Fibroblast of skin of left quadriceps (primary cell): ENCODE measurements around the gene ARHGAP23.
"Not testable (repeated sequence)": the region's sequence is repeated elsewhere in the genome, so short reads cannot be mapped to it uniquely, and the experiment has no call there.

Experiments
- DNase-seq, 2 experiments: peaks; one replicate each; pipeline ENCODE4 v3.0.0-alpha.2; 2013; ENCODE audit warnings: low read depth in 2 of 2

Gene ARHGAP23

GRCh38 chr17:38491346-38492066 is 63.2 kb downstream of the ARHGAP23 start:
- not testable (repeated sequence) for DNase-seq

GRCh38 chr17:38492067-38493040 is 64.1 kb downstream of the ARHGAP23 start:
- DNase-seq: peak; percentile 57 to 61

GRCh38 chr17:38494152-38494551 is 65.9 kb downstream of the ARHGAP23 start:
- DNase-seq: not testable (repeated sequence)

DNA sequence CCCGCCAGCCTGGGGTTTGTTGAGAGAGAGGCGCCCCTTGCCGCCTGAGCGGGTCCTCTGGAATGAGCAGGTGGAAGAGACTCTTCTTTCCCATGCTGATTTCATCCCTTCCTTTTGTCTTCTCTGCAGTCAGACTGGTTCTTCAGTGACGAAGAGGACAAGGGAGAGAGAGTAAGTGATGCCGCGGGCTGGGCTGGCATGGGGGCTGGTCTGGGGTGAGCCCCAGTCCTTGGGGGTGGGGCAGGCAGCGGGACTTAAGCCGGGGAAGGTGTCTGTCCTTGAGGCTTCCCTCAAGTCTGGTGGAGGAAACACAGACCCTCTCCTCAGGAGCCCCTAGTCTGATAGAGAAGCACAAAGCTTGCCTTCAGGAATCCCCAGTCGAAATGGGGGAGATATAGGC is 69.4 kb downstream of the ARHGAP23 start:
- DNase-seq: not testable (repeated sequence)

- no peak for DNase-seq
These were observed 70.1 kb downstream of the ARHGAP23 start for GRCh38 chr17:38498353-38498752.

- not testable (repeated sequence) for DNase-seq
These were observed 71.0 kb downstream of the ARHGAP23 start for GRCh38 chr17:38499230-38499629.

DNA sequence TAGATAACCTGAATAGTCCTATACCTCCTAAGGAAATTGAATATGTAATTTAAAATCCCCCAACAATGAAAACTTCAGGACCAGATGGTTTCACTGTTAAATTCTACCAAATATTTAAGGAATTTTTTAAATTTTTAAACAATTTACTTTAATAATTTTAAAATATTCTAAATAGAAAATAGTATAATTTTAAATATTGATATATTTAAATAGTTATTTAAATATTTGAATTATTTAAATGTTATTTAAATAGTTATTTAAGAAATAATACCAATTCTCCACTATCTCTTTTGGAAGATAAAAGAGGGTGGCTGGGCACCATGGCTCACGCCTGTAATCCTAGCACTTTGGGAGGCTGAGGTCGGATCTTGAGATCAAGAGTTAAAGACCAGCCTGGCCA is 73.5 kb downstream of the ARHGAP23 start:
- DNase-seq: not testable (repeated sequence)

DNA sequence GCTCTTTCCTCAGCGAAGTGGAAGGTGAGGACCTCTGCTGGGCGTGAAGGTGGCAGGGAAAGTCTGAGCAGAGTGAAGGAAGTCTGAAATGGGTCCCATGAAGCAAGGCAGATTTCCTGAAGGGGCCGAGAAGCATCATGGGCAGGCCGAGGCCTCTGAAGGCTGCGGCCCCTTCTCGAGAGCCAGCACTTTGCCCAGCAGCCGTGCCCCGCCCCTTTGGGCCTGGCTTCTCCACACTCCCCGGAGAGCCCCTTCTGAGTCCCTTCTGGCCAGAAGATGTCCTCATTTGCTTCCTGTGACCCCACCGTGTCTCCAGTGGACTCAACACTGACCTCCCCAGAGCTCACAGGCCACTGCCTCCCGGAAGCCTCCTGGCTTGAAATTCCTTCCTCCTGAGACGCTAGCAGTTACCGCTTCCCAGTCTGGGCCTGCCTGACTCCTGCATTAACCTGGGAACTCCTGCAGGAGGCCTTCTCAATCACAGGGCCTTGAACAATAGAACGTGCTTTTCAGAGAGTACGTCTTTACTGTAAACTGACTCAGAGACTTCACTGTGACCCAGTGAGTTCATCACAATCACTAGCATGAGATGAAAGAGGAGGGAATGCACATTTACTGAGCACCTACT is 75.1 kb downstream of the ARHGAP23 start:
- DNase-seq: not testable (repeated sequence)

- no peak for DNase-seq
These were observed 76.0 kb downstream of the ARHGAP23 start for GRCh38 chr17:38504216-38504615.

DNA sequence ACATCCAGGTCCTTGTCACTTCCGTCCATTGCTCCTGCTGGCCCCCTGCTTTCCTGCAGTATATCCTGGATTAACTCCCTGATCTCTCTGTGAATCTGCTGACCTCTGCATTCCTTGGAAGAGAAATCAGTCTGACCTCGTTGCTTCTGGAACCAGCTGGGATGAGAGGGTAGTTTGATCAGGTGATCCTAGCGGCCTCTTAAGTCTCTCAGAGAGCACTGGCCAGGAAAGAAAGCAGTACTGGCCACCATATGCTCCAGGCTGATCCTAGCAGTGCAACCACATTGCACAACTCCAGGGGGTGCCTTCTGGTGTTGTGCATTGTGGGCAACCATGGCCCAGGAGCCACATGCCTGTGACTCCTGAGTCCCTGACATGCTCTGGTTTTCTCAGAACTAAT is 79.2 kb downstream of the ARHGAP23 start:
- no peak for DNase-seq

DNA sequence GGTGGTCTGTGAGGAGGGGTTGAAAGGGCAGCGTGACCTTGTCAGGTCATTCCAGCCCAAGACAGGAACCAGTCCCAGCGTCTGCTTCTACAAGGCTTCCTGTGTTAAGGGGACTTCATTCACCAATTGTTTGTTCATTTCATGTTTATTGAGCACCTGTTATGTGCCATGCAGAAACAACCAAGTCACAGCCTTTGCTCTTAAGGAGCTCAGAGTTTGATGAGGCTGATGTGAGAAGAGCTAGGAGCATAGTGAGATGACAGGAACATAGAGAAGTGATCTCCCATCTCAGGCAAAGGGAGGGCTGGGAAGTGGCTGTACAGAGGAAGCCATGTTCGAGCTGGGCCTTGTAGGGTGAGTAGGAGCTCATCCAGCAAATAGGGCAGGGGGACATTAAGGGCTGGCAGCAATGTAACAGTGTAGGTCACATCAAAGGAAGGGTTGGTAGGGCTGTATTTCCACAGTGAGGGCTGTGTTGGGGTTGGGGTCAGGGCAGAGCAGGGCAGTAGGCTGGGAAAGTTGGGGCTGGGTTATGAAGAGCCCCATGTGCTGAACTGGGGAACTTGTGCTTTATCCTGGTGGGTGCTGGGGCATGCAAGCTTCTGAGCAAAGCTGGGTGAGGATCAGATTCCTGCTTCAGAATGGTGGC is 79.8 kb downstream of the ARHGAP23 start:
- DNase-seq: no peak

DNA sequence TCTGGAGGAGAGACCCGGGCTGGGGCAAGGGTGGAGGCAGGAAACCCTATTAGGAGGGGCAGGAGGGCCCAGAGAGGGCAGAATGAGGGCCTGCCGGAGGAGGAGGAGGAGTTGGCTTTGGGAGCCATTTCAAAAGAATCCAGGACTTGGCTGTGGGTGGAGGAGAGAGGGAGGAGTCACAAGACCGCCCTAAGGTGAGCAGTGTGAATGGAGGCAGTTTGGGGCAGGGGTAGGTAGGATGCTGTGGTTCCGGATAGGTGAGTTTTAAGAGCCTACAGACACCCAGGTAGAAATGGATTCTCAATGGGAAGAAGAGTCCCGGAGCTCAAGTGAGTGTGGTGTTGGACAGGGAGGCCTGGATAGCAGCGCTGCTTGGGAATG is 80.3 kb downstream of the ARHGAP23 start:
- no peak for DNase-seq

- DNase-seq: peak; percentile 80
These were observed 80.9 kb downstream of the ARHGAP23 start for GRCh38 chr17:38508954-38509771.

DNA sequence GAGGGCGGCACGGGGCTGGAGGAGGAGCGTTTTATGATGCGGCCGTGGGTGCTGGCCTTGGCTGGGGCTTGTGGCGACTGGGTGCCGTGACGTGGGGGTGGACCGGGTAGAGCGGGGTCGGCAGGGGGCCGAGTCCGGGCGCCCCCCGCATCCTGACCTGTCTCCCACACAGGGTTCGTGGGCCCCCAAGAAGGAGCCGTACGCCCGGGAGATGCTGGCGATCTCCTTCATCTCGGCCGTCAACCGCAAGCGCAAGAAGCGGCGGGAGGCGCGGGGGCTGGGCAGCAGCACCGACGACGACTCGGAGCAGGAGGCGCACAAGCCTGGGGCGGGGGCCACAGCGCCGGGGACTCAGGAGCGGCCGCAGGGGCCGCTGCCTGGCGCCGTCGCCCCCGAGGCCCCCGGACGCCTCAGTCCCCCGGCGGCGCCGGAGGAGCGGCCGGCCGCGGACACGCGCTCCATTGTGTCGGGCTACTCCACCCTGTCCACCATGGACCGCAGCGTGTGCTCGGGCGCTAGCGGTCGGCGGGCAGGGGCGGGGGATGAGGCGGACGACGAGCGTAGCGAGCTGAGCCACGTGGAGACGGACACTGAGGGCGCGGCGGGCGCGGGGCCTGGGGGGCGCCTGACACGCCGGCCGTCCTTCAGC is 81.6 kb downstream of the ARHGAP23 start:
- DNase-seq: no peak

- DNase-seq: no peak
These were observed 82.3 kb downstream of the ARHGAP23 start for GRCh38 chr17:38510421-38511149.

DNA sequence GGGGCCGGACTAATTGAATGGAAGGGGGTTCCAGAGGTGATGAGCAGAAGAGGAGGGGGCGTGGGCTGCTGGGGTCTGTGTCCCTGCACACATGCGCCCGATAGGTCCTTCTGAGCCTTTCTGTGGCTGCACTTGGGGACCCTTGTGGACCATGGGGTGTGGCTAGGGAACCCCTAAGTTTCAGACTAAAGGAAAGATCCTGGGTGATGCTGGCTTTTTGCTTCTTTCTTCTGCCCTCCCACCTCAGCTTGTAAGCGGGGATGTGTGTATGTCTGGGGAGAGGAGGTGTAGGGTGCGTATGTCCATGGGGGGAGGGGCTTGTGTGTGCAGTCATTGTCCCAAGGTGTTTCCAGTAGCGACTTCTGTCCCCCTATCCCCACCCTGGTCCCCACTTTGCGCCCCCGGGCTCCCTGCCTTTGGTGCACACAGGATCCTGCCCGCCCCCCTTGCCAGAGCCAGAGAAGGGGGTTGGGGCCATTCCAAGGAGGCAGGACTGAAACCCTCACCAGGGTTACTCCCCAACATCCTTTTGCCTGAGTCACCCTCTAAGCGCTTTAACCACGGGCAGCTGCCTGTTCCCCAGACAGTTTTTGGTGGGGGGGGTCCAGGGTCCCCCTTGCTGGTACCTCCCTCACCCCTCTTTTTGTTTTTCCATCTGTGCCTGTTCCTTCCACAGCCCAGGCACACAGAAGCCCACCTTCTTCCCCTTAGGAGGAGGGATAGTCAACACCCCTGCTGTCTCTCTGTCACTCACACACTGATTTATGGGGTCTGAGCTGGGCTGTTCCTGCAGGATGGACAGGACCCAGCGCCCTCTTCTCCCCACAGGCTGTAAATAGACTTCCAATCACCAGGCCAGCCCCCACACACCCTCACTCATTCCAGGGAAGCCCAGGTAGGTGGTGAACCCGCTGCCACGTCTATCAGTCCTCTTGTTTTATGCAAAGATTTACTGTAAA is 83.2 kb downstream of the ARHGAP23 start:
- DNase-seq: peak; percentile 57 to 62

DNA sequence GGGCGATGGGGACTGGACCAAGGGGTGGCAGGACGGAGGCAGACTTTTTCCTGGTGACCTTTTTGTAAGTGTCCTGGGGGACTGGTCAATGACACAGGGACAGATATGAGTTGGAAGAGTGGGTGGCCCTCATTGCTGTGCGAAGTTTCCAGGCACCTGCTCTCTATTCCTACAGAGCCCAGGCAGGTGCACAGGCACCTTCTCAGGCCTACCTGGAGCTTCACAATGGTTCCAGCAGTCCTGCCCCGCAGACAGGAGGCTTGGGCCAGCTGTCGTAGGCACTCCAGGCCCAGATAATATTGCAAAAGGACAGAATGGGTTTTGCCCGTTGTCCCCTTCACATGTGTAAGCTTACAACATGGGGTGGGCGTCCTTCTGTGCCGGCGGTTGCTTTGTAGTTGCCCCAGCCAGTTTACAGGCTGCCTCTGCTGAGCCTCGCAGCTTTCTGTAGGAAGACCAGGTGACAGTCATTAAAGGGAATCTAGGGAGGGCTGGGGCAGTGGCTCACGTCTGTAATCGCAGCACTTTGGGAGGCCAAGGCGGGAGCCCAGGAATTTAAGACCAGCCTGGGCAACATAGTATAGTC is 84.3 kb downstream of the ARHGAP23 start:
- no peak for DNase-seq

DNA sequence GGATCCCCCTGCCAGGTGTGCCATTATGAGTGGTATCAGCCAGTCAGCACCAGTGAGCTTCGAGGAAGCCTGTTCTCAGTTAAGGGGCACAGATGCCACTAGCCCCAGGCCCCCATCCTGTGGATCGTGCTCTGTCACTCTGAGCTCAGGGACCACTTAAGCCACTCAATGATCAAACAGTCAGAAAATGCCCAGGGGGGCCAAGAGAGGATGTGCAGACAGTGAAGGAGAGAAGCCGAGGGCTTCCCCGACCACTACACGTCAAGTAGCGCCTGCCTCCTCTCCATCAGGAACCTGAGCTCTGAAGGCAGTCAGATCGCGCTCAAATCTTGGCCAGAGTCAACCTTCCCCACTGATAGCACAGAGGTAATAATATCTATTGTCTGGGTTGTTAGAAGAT is 98.3 kb downstream of the ARHGAP23 start:
- DNase-seq: not testable (repeated sequence)
